Activated naive CD8-positive, alpha-beta T cell (primary cell): ENCODE results near the gene WDR45B.

Experiments used
- H3K27ac Mint-ChIP-seq: one replicate; pipeline ENCODE4 v1.8.0; 2021; ENCODE audit warnings: mixed read lengths
- H3K27me3 Mint-ChIP-seq: one replicate; pipeline ENCODE4 v1.8.0; 2021; ENCODE audit warnings: mixed read lengths
- H3K36me3 Mint-ChIP-seq: one replicate; pipeline ENCODE4 v1.8.0; 2021; ENCODE audit warnings: mixed read lengths
- H3K4me1 Mint-ChIP-seq: one replicate; pipeline ENCODE4 v1.8.0; 2021; ENCODE audit warnings: low read depth, mixed read lengths
- H3K4me3 Mint-ChIP-seq: one replicate; pipeline ENCODE4 v1.8.0; 2021; ENCODE audit warnings: mild to moderate bottlenecking, mixed read lengths
- H3K9me3 Mint-ChIP-seq: one replicate; pipeline ENCODE4 v1.8.0; 2021; ENCODE audit warnings: low read depth, mixed read lengths

Gene WDR45B

DNA sequence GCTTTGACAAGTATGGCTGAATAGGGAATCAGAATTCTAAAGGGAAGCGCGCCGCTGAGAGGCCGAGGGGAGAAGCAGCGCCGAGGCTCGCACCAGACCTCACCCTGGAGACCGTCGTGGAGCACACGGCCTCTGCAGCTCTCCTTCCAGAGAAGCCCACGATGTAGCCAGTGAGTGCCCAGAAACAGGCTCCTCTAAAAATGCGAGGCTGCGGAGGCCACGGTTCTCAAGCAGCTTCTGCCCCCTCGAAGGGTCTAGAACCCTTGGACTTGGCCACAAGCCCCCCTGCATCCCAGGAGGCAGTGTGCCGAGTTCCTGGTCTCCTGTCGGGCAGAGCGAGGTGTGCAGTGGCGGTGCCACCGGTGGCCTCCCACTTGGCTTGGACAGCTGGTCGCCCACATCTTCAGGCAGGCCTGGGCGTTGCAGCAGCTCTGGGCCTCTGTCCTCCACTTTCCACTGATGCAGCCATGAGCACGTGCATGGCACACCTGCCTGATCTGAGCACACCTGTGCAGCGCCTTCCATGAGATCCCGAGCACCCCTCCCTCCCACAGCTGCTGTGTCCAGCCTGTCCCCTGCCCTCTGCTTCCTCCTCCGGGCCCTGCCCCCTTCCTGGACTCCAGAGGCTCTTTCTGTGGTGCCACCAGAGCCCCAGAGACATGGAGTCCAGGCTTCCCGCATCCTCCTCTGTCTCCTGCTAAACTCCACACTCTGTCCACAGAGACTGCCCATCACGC, 18.9 kb upstream of the WDR45B start:
- H3K27ac Mint-ChIP-seq: no peak overlapping the region

DNA sequence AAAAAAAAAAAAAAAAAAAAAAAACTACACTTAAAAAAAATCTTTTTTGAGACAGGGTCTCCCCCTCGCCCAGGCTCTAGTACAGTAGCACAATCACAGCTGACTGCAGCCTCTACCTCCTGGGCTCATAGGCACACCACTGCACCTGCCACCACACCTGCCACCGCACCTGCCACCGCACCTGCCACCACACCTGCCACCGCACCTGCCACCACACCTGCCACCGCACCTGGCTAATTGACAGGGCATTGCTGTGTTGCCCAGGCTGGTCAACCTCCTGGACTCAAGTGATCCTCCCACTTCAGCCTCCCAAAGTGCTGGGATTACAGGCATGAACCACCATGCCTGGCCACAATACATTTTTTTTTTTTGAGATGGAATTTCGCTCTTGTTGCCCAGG, 17.6 kb upstream of the WDR45B start:
- peaks cover 2% of the 10 kb centered on the region for H3K4me1 Mint-ChIP-seq
- H3K9me3 Mint-ChIP-seq: no peaks in the 10 kb centered on the region
- no peak overlapping the region for H3K4me3 Mint-ChIP-seq
- no peaks in the 10 kb centered on the region for H3K36me3 Mint-ChIP-seq
- no peak overlapping the region for H3K27ac Mint-ChIP-seq
- H3K27me3 Mint-ChIP-seq: no peaks in the 10 kb centered on the region

More for the DNA sequence above, 18.9 kb upstream of the WDR45B start:
- peaks cover 2% of the 10 kb centered on the region for H3K4me1 Mint-ChIP-seq
- no peaks in the 10 kb centered on the region for H3K9me3 Mint-ChIP-seq
- no peaks in the 10 kb centered on the region for H3K27me3 Mint-ChIP-seq
- H3K4me3 Mint-ChIP-seq: no peak overlapping the region
- H3K36me3 Mint-ChIP-seq: no peaks in the 10 kb centered on the region

DNA sequence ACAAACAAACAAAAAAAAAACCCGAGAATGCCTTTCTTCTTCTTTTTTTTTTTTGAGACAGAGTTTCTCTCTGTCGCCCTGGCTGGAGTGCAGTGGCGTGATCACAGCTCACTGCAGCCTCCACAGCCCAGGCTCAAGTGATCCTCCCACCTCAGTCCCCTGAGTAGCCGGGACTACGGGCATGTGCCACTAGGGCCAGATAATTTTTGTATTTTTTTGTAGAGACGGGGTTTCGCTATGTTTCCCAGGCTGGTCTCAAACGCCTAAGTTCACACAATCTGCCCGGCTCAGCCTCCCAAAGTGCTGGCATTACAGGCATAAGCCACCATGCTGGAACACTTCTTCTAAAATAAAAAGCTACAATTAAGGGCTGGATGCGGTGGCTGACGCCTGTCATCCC, 17.0 kb upstream of the WDR45B start:
- H3K27me3 Mint-ChIP-seq: no peaks in the 10 kb centered on the region
- no peaks in the 10 kb centered on the region for H3K9me3 Mint-ChIP-seq
- H3K4me3 Mint-ChIP-seq: no peak overlapping the region
- H3K4me1 Mint-ChIP-seq: peaks cover 2% of the 10 kb centered on the region
- no peaks in the 10 kb centered on the region for H3K36me3 Mint-ChIP-seq
- no peak overlapping the region for H3K27ac Mint-ChIP-seq

DNA sequence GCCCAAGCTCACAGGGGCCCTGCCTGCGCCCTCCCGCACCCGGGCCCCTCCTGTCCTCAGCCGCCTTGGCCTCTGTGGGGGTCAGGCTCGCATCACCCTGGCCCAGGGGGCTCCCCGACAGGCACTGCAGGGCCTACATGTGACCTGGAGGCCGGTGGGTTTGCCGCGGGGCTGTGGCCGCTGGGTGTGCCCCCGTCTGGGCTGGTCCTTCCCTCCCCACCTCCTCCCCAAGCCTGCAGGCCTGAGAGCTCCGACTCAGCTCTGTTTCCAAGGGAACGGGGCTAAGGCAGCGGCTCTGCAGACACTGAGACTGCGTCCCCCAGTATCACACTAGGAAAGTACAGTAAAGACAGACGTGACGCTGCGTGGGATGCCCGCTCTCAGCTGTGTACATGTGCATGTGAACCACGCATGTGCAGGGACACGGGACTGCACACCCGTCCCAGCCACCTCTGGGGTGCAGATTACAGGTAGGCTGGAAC, 16.5 kb upstream of the WDR45B start:
- H3K27me3 Mint-ChIP-seq: no peaks in the 10 kb centered on the region
- no peak overlapping the region for H3K27ac Mint-ChIP-seq

DNA sequence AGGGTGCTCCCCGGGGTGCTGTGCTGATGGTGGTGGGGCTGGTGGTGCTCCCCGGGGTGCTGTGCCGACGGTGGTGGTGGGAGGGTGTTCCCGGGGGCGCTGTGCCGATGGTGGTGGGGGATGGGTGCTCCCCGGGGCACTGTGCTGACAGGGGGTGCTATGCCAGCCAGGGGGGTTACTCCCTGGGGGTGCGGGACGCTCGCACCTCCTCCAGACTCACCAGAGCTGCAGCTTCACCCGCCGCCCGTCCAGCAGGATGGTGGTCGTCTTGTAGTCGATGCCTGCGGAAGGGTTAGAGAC, 16.0 kb upstream of the WDR45B start:
- Mint-ChIP-seq H3K36me3 (no peaks in the 10 kb centered on the region), H3K27ac (no peak overlapping the region), H3K9me3 (no peaks in the 10 kb centered on the region), H3K4me3 (no peak overlapping the region), H3K4me1 (peaks cover 2% of the 10 kb centered on the region), H3K27me3 (no peaks in the 10 kb centered on the region)

More for the DNA sequence above, 16.5 kb upstream of the WDR45B start:
- no peaks in the 10 kb centered on the region for H3K36me3 Mint-ChIP-seq
- peaks cover 2% of the 10 kb centered on the region for H3K4me1 Mint-ChIP-seq
- no peak overlapping the region for H3K4me3 Mint-ChIP-seq
- no peaks in the 10 kb centered on the region for H3K9me3 Mint-ChIP-seq

DNA sequence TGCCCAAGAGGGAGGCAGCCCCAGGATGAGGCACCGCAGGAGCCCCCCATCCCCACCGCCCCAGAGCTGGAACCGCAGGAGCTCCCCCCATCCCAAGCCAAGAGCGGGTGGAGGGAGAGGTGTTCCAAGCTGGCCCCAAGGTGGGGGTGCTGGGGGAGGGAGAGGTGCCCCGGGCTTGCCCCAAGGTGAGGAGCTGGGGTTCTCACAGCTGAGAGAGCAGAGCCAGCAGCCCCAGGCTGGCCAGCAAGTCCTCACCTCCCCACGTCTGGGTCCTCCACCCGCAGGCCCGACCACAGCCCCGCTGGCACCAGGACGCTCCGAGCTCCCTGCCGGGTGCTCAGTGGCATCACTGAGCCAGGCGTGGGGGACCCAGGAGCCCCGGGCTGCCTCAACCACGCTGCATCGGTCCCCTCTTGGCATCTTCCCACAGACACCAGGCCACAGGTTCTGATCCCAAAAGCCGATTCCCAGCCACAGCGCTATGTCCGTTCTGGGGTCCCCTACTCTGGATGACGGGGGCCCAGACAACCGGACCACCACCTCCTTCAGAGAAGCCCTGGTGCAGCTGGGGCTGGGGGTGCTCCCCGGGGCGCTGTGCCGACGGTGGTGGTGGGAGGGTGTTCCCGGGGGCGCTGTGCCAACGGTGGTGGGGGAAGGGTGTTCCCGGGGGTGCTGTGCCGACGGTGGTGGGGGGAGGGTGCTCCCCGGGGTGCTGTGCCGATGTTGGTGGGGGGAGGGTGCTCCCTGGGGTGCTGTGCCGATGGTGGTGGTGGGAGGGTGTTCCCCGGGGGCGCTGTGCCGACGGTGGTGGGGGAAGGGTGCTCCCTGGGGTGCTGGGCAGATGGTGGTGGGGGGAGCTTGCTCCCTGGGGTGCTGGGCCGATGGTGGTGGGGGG, 15.4 kb upstream of the WDR45B start:
- Mint-ChIP-seq H3K4me3 (no peak overlapping the region), H3K9me3 (no peaks in the 10 kb centered on the region), H3K27me3 (no peaks in the 10 kb centered on the region), H3K36me3 (no peaks in the 10 kb centered on the region), H3K27ac (no peak overlapping the region), H3K4me1 (peaks cover under 1% of the 10 kb centered on the region)

DNA sequence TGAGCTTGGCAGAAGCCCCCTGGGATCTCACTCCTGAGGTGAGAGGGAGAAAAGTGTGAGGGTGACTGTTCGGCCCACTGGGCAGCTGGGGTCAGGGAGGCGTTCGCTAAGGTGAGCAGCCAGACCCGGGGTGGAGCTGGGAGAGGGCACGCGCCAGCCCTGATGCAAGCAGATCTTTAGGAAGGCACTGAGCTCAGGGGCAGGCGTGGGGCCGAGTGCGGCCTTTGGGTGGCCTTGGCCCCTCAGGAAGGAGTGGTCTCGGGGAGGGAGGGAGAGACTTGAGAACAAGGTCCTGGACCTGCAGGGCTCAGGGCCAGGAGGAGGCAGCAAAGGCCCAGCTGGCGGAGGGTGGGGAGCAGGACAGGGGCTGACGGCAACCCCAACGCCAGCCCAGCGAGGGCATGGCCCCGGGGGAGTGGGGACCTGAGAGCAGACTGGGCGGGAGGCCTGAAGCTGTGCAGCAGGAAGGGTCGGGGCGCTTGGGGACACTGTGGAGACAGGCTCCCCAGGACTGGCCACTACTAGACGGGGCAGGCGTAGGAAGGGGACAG, 14.5 kb upstream of the WDR45B start:
- Mint-ChIP-seq H3K27ac (no peak overlapping the region), H3K27me3 (no peaks in the 10 kb centered on the region), H3K36me3 (no peaks in the 10 kb centered on the region), H3K9me3 (no peaks in the 10 kb centered on the region), H3K4me3 (no peak overlapping the region), H3K4me1 (no peaks in the 10 kb centered on the region)

DNA sequence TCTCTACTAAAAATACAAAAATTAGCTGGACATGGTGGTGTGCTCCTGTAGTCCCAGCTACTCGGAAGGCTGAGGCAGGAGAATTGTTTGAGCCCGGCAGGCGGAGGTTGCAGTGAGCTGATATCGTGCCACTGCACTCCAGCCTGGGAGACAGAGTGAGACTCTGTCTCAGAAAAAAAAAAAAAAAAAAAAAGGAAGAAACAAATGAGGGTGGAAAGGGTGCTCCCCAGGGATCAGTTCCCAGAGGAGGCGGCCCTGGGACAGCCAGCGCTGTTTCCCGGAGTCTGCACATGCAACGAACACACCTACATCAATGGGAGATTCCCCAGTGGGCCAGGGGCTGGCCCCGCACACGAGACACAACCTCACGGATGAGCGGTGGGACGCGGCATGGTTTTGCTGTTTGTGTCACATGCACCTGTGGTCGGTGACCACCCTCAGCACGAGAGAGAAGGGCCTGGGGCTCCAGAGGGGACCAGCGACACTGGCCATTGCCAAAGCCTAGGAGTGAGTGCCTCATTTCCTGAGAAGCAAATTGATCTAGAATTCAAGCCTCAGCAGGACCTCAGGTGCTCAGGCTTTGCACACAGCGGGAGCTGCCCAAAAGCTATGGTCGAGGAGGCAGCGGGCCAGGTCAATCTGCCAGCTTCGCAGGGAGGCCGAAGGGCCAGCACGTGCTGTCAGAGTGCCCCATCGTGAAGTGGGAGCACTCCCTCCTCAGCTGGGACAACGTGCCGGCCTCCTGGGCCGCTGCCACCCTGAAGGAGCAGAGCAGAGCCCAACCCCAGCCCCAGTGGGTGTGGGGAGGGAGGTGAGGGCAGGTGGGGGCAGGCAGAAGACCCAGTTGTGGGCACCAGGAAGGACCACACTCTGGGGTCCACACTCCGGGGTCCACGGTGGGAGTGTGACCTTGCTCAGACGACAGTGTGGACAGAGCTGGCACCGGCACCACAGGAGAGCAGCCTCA, 13.8 kb upstream of the WDR45B start:
- Mint-ChIP-seq H3K27ac (no peak overlapping the region), H3K36me3 (peaks cover 3% of the 10 kb centered on the region), H3K4me1 (no peaks in the 10 kb centered on the region)

DNA sequence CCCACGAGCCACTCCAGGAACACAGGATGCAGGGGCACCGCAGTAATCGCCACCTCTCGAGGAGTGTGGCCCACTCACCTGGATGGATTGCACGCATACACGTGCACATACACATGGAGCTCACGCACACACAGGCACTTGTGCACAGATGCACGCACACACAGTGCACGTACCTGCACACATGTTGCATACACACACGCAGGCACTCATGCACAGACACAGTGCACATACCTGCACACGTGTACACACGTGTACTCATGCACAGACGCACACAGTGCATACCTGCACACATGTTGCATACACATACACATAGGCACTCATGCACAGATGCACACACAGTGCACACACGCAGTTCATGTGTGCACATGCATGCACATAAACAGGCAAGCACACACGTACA, 11.6 kb upstream of the WDR45B start:
- Mint-ChIP-seq H3K27ac (no peak overlapping the region), H3K27me3 (no peaks in the 10 kb centered on the region), H3K4me3 (no peak overlapping the region), H3K9me3 (no peaks in the 10 kb centered on the region), H3K36me3 (peaks cover 3% of the 10 kb centered on the region), H3K4me1 (no peaks in the 10 kb centered on the region)

More for the DNA sequence above, 13.8 kb upstream of the WDR45B start:
- Mint-ChIP-seq H3K4me3 (no peak overlapping the region), H3K9me3 (no peaks in the 10 kb centered on the region), H3K27me3 (no peaks in the 10 kb centered on the region)

DNA sequence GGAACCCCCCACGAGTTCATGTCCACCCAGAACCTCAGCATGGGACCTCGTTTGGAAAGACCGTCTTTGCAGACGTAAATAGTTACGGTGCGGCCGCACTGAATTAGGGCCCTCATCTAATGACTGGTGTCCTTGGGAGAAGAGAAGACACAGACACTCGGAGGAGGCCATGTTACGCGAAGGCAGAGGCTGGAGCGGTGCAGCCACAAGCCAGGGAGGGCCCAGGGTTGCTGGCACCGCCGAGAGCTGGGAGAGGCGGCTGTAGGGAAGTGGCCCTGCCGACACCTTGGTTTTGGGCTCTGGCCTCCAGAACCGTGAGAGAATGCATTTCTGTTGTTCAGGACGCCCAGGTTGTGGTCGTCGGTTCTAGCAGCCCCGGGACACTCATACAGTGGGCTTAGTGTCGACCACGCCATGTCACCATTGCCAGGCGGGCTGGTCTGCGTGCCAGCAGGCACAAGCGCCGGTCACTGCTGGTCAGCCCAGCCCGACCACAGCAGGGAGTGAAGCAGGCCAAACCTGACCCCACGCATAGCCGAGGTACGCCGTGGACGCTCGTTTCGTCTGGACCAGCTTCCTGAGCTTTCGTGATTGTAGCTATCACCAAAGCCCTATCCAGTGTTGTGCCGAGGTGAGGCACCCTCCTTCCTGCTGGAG, 10.7 kb upstream of the WDR45B start:
- Mint-ChIP-seq H3K27ac (no peak overlapping the region), H3K9me3 (no peaks in the 10 kb centered on the region), H3K27me3 (no peaks in the 10 kb centered on the region), H3K4me3 (no peak overlapping the region), H3K4me1 (no peaks in the 10 kb centered on the region), H3K36me3 (peaks cover 3% of the 10 kb centered on the region)

DNA sequence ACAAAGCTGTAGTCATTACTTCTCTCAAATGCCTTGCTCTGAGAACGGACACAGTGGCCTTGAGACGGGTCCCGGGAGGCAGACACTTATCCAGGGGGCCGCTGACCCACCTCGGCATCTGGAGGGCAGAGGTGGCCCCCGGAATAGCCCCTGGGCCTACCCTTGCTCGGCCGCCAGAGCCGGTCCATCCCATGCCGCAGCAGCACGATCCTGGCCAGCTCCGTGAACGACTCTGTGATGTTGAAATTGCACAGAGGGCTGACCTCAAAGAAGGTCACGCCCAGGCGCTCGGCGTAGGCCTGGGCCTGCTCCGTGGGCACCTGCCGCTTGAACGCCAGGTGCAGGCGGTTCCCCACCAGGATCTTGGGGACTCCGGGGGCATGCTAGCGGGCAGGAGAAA, 10.1 kb upstream of the WDR45B start:
- H3K36me3 Mint-ChIP-seq: peaks cover 3% of the 10 kb centered on the region
- H3K9me3 Mint-ChIP-seq: no peaks in the 10 kb centered on the region
- no peaks in the 10 kb centered on the region for H3K4me1 Mint-ChIP-seq
- no peak overlapping the region for H3K4me3 Mint-ChIP-seq
- H3K27me3 Mint-ChIP-seq: no peaks in the 10 kb centered on the region
- no peak overlapping the region for H3K27ac Mint-ChIP-seq

DNA sequence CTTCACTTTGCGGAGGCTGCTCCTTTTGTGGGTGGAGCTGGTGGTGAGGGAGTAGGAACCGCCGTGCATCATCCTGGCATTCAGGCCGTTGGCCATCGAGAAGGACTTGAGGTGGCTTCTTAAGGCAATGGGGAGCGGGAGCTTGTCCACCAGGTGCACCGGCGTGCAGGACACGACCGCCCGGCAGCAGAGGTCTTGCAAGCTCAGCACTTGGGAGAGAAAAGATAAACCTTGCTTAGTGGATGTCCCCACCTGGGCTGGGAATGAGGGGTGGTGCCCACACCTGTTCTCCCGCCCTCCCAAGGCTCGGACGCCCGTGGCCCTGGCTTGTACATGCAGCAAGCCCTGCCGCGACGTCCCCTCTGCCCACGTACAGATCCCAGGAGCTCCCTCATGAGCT, 9.7 kb upstream of the WDR45B start:
- H3K4me3 Mint-ChIP-seq: no peak overlapping the region
- no peak overlapping the region for H3K27ac Mint-ChIP-seq
- H3K9me3 Mint-ChIP-seq: no peaks in the 10 kb centered on the region
- H3K27me3 Mint-ChIP-seq: no peaks in the 10 kb centered on the region
- no peaks in the 10 kb centered on the region for H3K4me1 Mint-ChIP-seq
- peaks cover 3% of the 10 kb centered on the region for H3K36me3 Mint-ChIP-seq

DNA sequence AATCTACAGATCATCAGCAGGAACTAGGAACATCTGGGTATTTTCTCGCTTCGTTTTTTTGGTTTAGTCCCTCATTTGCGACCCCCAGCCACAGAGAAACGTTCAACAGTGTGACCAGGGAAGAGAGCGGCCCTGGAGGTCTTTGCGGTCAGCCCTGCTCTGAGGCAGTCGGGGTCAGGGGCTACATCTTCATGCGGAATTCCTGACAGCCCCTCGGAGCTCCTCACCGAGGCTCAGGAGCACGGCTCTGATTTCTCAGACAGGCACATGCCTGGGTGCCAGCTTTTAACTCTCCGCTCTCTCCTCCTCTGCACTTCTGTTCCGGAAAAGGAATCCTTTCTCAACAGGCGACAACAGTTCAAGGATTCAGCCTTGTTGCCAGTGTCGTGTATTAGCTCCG, 8.0 kb upstream of the WDR45B start:
- H3K27me3 Mint-ChIP-seq: no peaks in the 10 kb centered on the region
- no peak overlapping the region for H3K27ac Mint-ChIP-seq
- no peaks in the 10 kb centered on the region for H3K4me1 Mint-ChIP-seq
- H3K4me3 Mint-ChIP-seq: no peak overlapping the region
- peaks cover 3% of the 10 kb centered on the region for H3K36me3 Mint-ChIP-seq
- no peaks in the 10 kb centered on the region for H3K9me3 Mint-ChIP-seq

DNA sequence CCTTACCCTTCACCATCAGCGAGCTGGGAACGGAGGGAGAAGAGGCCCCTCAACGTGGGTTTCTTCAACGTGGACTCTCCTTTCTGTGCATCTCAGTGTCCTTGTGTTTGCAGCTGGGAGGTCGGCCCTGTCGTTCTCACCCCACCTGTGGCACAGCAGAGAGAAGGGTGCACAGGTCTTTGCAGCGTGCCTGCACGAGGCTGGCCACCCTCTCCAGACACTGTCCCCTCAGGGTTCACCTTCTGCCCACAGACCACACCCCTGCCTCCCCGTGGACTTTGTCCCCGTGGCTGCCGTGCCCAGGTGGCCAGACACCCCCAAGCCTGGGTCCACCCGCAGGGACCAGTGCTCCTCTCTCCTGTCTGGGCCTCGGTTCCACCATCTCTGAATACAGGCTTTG, 7.3 kb upstream of the WDR45B start:
- H3K4me1 Mint-ChIP-seq: no peaks in the 10 kb centered on the region
- H3K27ac Mint-ChIP-seq: no peak overlapping the region
- H3K27me3 Mint-ChIP-seq: no peaks in the 10 kb centered on the region
- H3K36me3 Mint-ChIP-seq: peaks cover 3% of the 10 kb centered on the region
- H3K9me3 Mint-ChIP-seq: no peaks in the 10 kb centered on the region
- H3K4me3 Mint-ChIP-seq: no peak overlapping the region
